GM04503 (cell line): Measurements from ENCODE around the gene SNX17.
"Not testable (repeated sequence)": the region's sequence is repeated elsewhere in the genome, so short reads cannot be mapped to it uniquely, and the experiment has no call there.

Source experiments
- DNase-seq: peaks from one replicate; pipeline ENCODE4 v3.0.0-alpha.2; 2012; ENCODE audit warnings: low read depth

SNX17 gene

GRCh38 chr2:27400348-27401135 is 30.1 kb downstream of the SNX17 start:
- no peak for DNase-seq

GRCh38 chr2:27407798-27408491 is 37.5 kb downstream of the SNX17 start:
- no peak for DNase-seq

- DNase-seq: no peak
These were observed 38.3 kb downstream of the SNX17 start for GRCh38 chr2:27408601-27409320.

GRCh38 chr2:27409321-27410073 is 39.1 kb downstream of the SNX17 start, which contains the start of gene PPM1G:
Gene PPM1G (minus strand): TSS chr2:27409591. CDS start chr2:27409422, 169 bp downstream.
- DNase-seq: peak; percentile 58

GRCh38 chr2:27412419-27413152 is 42.2 kb downstream of the SNX17 start:
- no peak for DNase-seq

GRCh38 chr2:27416151-27416550 is 45.7 kb downstream of the SNX17 start:
- no peak for DNase-seq

- DNase-seq: no peak
These were observed 50.6 kb downstream of the SNX17 start for GRCh38 chr2:27420996-27421395.

- DNase-seq: no peak
These were observed 51.3 kb downstream of the SNX17 start for GRCh38 chr2:27421660-27422250.

- no peak for DNase-seq
These were observed 52.5 kb downstream of the SNX17 start for GRCh38 chr2:27422958-27423357.

- not testable (repeated sequence) for DNase-seq
These were observed 54.6 kb downstream of the SNX17 start for GRCh38 chr2:27425039-27425438.
